ENCODE results near the gene RHAG. TPM values are rescaled to one million over a fixed set of nuclear protein-coding genes. Genes with fewer than 3 reads are reported as not detected.

Gene RHAG
- polyA plus RNA-seq, 3 donors from 2014 or later = not detected

DNA sequence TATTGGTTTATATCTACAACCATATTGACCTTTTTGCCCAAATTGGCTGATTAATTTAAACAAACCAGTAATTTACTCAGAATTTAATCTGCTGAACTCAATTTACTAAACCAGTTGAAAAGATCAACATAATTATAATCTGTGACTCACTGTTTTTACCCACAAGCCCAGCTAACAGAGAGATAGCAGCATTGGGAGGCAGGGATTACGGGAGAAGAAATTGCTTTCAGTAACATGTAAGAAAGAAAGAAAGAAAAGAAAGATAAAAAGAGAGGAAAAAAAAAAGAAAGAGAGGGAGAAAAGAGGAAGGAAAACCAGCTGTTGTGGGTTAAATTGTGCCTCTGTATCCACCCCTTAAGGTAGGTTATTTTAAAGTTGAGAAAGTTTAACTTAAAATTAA is 13.3 kb upstream of the RHAG start:
- Mint-ChIP-seq H3K9me3 (peaks cover 0 to 28% (median 3%) of the 10 kb centered on the region in 6 donors), H3K27ac (no peak overlapping the region), H3K4me3 (no peak overlapping the region), H3K4me1 (no peaks in the 10 kb centered on the region), H3K36me3 (no peaks in the 10 kb centered on the region), H3K27me3 (ENCODE audit: low read depth in 3 of 3) (peaks cover 0 to 2% (median 1%) of the 10 kb centered on the region in 3 donors)
- DNase-seq = no peak

GRCh38 chr6:49648036-49648435 is 11.4 kb upstream of the RHAG start:
- no peak for DNase-seq
- H3K27me3 Mint-ChIP-seq (ENCODE audit: low read depth in 3 of 3) = peaks cover 0 to 1% (median 1%) of the 10 kb centered on the region in 3 donors
- no peak overlapping the region for H3K4me3 Mint-ChIP-seq
- H3K9me3 Mint-ChIP-seq = peaks cover 0 to 25% (median 4%) of the 10 kb centered on the region in 6 donors
- H3K4me1 Mint-ChIP-seq = no peaks in the 10 kb centered on the region
- no peaks in the 10 kb centered on the region for H3K36me3 Mint-ChIP-seq
- H3K27ac Mint-ChIP-seq = no peak overlapping the region

DNA sequence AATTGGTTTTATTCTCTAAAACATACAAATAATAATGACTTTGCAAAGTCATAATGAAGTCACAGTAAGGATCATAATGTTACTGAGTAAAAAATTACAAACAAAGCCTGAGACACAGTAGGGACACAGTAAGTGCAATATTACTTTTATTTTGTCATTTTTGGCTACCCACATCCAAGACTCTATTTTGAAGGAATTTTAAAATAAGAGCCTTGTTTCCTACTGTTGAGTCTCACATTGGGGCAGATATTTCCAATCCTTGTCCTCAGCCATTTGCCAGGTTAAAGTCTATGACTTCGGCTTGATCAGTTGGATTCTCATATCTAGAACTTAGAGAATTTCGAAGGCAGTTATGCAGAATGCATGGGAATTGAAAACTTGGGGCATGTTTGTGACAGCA is 10.8 kb upstream of the RHAG start:
- Mint-ChIP-seq H3K27me3 (ENCODE audit: low read depth in 3 of 3) (peaks cover 0 to 1% (median 1%) of the 10 kb centered on the region in 3 donors), H3K36me3 (no peaks in the 10 kb centered on the region), H3K9me3 (peaks cover 0 to 25% (median 4%) of the 10 kb centered on the region in 6 donors), H3K4me3 (no peak overlapping the region), H3K4me1 (no peaks in the 10 kb centered on the region), H3K27ac (no peak overlapping the region)
- DNase-seq = no peak

DNA sequence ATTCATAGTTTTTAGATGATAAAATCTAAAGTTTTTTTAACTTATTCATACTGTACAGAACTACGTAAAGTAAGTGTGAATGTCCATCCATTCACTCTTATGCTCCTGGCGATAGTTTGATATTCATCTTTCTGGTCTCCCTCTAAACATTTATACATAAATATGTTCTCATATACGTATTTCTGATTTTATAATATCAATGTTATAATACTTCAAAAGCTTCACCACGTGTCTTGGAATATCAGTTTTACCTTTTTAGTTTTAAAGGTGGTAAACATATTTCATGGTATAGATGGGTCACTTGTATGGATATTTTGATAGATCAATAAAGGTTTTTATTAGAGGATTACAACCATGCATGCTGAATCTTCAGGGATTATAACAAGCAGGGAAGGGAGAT is 10.3 kb upstream of the RHAG start:
- H3K4me1 Mint-ChIP-seq = no peaks in the 10 kb centered on the region

DNA sequence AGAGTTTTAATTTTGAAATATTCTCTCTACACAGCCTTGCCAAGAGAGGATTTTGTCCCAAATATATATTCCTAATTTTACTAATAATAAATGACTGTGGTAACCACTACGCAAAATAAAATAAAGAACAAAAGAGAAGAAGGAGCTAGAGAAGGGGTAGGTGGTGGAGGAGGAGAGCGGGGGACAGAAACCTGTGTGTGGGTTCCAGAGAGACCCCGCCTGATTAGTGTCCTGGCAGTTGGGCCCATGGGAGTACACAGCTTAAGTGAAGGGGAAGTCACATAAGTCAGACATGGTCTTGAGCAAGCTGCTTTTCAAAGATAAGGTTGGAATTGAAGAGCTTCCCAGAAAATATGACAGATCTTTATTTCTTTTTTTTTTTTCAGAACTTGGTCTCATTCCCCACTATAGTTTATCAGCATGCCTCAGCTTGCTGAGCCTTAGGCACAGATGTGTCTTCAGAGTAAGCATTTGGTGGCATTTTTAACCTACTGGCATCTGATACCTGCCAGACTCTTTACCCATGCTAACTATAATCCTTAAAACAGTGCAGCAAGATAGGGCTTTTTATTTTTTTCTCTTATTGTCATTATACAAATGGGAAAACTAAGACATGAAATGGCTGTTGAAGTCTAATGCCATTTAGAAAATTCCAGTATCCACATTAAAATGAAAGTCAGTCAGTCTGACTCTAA is 9.6 kb upstream of the RHAG start:
- Mint-ChIP-seq H3K27ac (no peak overlapping the region), H3K4me1 (no peaks in the 10 kb centered on the region), H3K27me3 (ENCODE audit: low read depth in 3 of 3) (peaks cover 0 to 1% (median 1%) of the 10 kb centered on the region in 3 donors), H3K4me3 (no peak overlapping the region), H3K9me3 (peaks cover 0 to 20% (median 4%) of the 10 kb centered on the region in 6 donors), H3K36me3 (no peaks in the 10 kb centered on the region)
- no peak for DNase-seq

More for the DNA sequence above, 10.3 kb upstream of the RHAG start:
- Mint-ChIP-seq H3K36me3 (no peaks in the 10 kb centered on the region), H3K9me3 (peaks cover 0 to 25% (median 4%) of the 10 kb centered on the region in 6 donors), H3K27me3 (ENCODE audit: low read depth in 3 of 3) (peaks cover 0 to 1% (median 1%) of the 10 kb centered on the region in 3 donors), H3K27ac (no peak overlapping the region), H3K4me3 (no peak overlapping the region)
- no peak for DNase-seq

GRCh38 chr6:49645139-49645538 is 8.5 kb upstream of the RHAG start:
- peaks cover 0 to 20% (median 4%) of the 10 kb centered on the region in 6 donors for H3K9me3 Mint-ChIP-seq
- DNase-seq = no peak
- peaks cover 0 to 1% (median 1%) of the 10 kb centered on the region in 3 donors for H3K27me3 Mint-ChIP-seq (ENCODE audit: low read depth in 3 of 3)
- no peaks in the 10 kb centered on the region for H3K4me1 Mint-ChIP-seq
- no peak overlapping the region for H3K4me3 Mint-ChIP-seq
- H3K27ac Mint-ChIP-seq = no peak overlapping the region
- no peaks in the 10 kb centered on the region for H3K36me3 Mint-ChIP-seq

DNA sequence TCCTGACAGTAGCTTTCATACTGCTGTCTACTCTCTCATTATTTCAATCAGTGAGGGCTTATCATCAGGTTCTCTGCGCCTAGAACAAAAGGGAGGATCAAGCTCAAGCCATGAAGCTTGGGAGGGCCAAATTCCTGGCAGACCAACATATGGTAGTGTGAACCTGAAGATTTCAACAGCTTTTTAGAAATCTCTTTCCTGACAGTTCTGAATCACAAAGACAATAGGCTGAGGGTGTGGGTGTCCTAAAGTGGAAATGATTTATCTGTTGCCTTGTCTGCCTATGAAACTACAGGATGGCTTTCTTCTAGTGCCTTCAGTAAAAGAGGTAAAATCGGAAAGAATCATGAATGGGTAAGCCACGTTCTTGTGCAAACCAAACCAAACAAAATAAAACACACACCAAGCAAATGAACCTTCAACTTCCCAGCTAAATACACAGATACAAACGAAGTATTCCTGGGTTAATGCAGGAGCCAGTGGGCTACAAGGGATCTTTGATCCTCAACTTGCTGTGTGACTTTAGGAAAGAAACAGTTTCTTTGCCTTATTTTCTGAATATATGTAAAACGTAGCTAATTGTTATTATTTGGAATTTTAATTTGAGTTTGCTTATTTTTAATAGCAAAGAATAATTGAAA is 2.7 kb upstream of the RHAG start:
- H3K4me3 Mint-ChIP-seq = no peak overlapping the region
- H3K4me1 Mint-ChIP-seq = no peaks in the 10 kb centered on the region
- H3K36me3 Mint-ChIP-seq = no peaks in the 10 kb centered on the region
- peaks cover 0 to 9% (median 3%) of the 10 kb centered on the region in 6 donors for H3K9me3 Mint-ChIP-seq
- peaks cover 0 to 2% (median 1%) of the 10 kb centered on the region in 3 donors for H3K27me3 Mint-ChIP-seq (ENCODE audit: low read depth in 3 of 3)
- H3K27ac Mint-ChIP-seq = no peak overlapping the region
- DNase-seq = no peak

GRCh38 chr6:49637350-49637731 is 702 bp upstream of the RHAG start:
- DNase-seq = no peak
- H3K9me3 Mint-ChIP-seq = peaks cover 0 to 8% (median 4%) of the 10 kb centered on the region in 6 donors
- no peak overlapping the region for H3K27ac Mint-ChIP-seq
- H3K4me3 Mint-ChIP-seq = no peak overlapping the region
- peaks cover 0 to 2% (median 0%) of the 10 kb centered on the region in 3 donors for H3K27me3 Mint-ChIP-seq (ENCODE audit: low read depth in 3 of 3)
- H3K36me3 Mint-ChIP-seq = no peaks in the 10 kb centered on the region
- no peaks in the 10 kb centered on the region for H3K4me1 Mint-ChIP-seq

- H3K4me1 Mint-ChIP-seq = no peaks in the 10 kb centered on the region
- H3K27me3 Mint-ChIP-seq (ENCODE audit: low read depth in 3 of 3) = peaks cover 0 to 2% (median 0%) of the 10 kb centered on the region in 3 donors
- H3K27ac Mint-ChIP-seq = no peak overlapping the region
- no peak for DNase-seq
- H3K9me3 Mint-ChIP-seq = peaks cover 0 to 8% (median 4%) of the 10 kb centered on the region in 6 donors
- no peaks in the 10 kb centered on the region for H3K36me3 Mint-ChIP-seq
- H3K4me3 Mint-ChIP-seq = no peak overlapping the region
These were observed 494 bp downstream of the RHAG start for GRCh38 chr6:49635978-49636712.

DNA sequence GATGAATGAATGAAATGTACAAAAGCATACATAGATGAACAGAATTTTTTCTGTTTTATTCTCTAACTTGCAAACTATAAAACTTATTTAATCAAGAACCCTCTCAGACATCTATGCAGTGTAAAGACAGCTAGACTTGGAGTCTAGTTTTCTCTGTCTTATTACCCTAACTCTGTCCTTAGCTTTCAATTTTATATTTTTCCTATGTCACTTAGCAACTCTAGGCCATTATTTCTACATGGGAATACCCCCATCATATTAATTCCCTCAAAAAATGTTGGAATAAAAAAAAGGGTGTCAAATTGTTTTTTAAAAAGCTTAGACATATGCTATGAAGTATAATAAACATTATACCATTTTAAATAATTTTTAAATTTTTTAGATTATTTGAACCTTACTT is 1.2 kb downstream of the RHAG start:
- no peak for DNase-seq
- no peak overlapping the region for H3K4me3 Mint-ChIP-seq
- H3K27me3 Mint-ChIP-seq (ENCODE audit: low read depth in 3 of 3) = peaks cover 0 to 2% (median 0%) of the 10 kb centered on the region in 3 donors
- H3K27ac Mint-ChIP-seq = no peak overlapping the region
- peaks cover 0 to 8% (median 4%) of the 10 kb centered on the region in 6 donors for H3K9me3 Mint-ChIP-seq
- H3K36me3 Mint-ChIP-seq = no peaks in the 10 kb centered on the region
- H3K4me1 Mint-ChIP-seq = no peaks in the 10 kb centered on the region

- H3K27me3 Mint-ChIP-seq (ENCODE audit: low read depth in 3 of 3) = peaks cover 0 to 2% (median 0%) of the 10 kb centered on the region in 3 donors
- DNase-seq = no peak
- H3K9me3 Mint-ChIP-seq = peaks cover 0 to 8% (median 4%) of the 10 kb centered on the region in 6 donors
- no peak overlapping the region for H3K4me3 Mint-ChIP-seq
- H3K36me3 Mint-ChIP-seq = no peaks in the 10 kb centered on the region
- no peak overlapping the region for H3K27ac Mint-ChIP-seq
- H3K4me1 Mint-ChIP-seq = no peaks in the 10 kb centered on the region
These were observed 1.8 kb downstream of the RHAG start for GRCh38 chr6:49634836-49635218.

DNA sequence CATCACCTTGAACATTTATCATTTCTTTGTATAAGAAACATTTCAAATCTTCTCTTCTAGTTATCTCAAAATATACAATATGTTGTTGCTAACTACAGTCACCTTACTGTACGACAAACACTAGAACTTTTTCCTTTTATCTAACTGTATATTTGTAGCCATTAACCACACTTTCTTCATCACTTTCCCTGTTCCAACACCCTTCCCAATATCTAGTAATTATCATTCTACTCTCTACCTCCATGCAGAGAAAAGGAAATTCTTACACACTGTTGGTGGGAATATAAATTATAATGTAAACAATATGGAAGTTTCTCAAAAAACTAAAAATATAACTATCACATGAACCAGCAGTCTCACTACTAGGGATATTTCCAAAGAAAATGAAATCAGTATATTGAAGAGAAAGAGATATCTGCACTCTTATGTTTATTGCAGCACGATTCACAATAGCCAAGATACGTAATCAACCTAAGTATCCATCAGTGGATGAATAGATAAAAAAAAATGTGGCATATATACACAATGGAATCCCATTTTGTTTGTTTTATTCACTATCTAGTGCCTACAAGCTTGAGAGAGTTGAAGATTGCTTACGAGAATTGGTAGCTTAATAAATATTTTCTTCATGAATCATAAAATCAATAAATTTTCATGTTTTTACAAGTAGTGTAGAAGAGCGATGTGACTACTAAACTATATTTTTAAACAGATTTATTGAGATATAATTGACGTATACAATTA is 2.4 kb downstream of the RHAG start:
- Mint-ChIP-seq H3K36me3 (no peaks in the 10 kb centered on the region), H3K27me3 (ENCODE audit: low read depth in 3 of 3) (peaks cover 0 to 2% (median 0%) of the 10 kb centered on the region in 3 donors), H3K4me3 (no peak overlapping the region), H3K4me1 (no peaks in the 10 kb centered on the region), H3K9me3 (peaks cover 0 to 8% (median 4%) of the 10 kb centered on the region in 6 donors), H3K27ac (no peak overlapping the region)
- DNase-seq = no peak

DNA sequence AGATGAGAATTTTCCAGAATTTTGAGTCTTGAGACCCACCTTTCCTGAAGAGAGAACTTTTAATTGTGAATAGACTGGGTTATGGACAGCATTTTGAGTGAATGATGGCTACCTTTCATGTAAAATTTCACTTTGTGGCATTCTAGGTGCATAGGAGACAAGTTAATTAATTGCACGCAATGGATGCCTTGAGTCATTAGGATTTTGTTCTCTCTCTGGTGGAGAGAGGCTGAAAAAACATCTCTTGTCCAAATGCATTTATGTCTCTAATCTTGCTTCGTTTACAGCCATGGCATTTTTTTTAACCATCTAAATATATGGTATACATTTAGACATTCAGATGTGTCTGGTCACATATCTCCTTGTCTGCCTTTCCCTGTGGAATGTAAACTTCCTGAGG is 3.1 kb downstream of the RHAG start:
- peaks cover 0 to 9% (median 3%) of the 10 kb centered on the region in 6 donors for H3K9me3 Mint-ChIP-seq
- DNase-seq = no peak

More for the DNA sequence above, 3.1 kb downstream of the RHAG start:
- H3K4me1 Mint-ChIP-seq = no peaks in the 10 kb centered on the region
- H3K36me3 Mint-ChIP-seq = no peaks in the 10 kb centered on the region
- no peak overlapping the region for H3K4me3 Mint-ChIP-seq
- peaks cover 0 to 2% (median under 1%) of the 10 kb centered on the region in 3 donors for H3K27me3 Mint-ChIP-seq (ENCODE audit: low read depth in 3 of 3)
- H3K27ac Mint-ChIP-seq = no peak overlapping the region
